SJSA1 (cell line): ENCODE data around the gene POU2F1. TPM values are rescaled to one million over a fixed set of nuclear protein-coding genes. Genes with fewer than 3 reads are reported as not detected.
"Not testable (repeated sequence)": the region's sequence is repeated elsewhere in the genome, so short reads cannot be mapped to it uniquely, and the experiment has no call there.

Source experiments
- DNase-seq, 2 experiments: peaks; one replicate each; pipeline ENCODE4 v3.0.0-alpha.2; 2015 to 2020; ENCODE audit warnings: low spot score in 2 of 2, low read depth in 1 of 2
- H3K27ac ChIP-seq: fragments of 250-450 bp; sonication (Bioruptor Pico); 2 replicates; pipeline ENCODE4 v1.5.1; 2020; ENCODE audit warnings: mild to moderate bottlenecking, moderate library complexity
- H3K27me3 ChIP-seq: fragments of 250-450 bp; sonication (Bioruptor Pico); replicated peaks from 2 replicates; pipeline ENCODE4 v1.5.1; 2020; ENCODE audit warnings: mild to moderate bottlenecking, moderate library complexity
- H3K36me3 ChIP-seq: fragments of 250-450 bp; sonication (Bioruptor Pico); 2 replicates; pipeline ENCODE4 v1.5.1; 2020; ENCODE audit warnings: mild to moderate bottlenecking
- H3K4me1 ChIP-seq: fragments of 250-450 bp; sonication (Bioruptor Pico); replicated peaks from 2 replicates; pipeline ENCODE4 v1.6.1; 2021; ENCODE audit warnings: mild to moderate bottlenecking
- H3K4me3 ChIP-seq: fragments of 250-450 bp; sonication (Bioruptor Pico); 2 replicates; pipeline ENCODE4 v1.5.1; 2020; ENCODE audit warnings: mild to moderate bottlenecking
- H3K9me3 ChIP-seq: fragments of 250-450 bp; sonication (Bioruptor Pico); replicated peaks from 2 replicates; pipeline ENCODE4 v1.5.1; 2020; ENCODE audit warnings: mild to moderate bottlenecking
- total RNA-seq: library from RNA; depleted of rRNA; stranded (reverse); fragments of >200 nt; shearing (Covaris generic); gene quantifications from 2 replicates; pipeline ENCODE4 v1.2.3, GENCODE V29; 2014

The POU2F1 gene
- total RNA-seq, 1 experiment from 2014 or later: 5.0 TPM

GRCh38 chr1:167229719-167230385 is 9.2 kb downstream of the POU2F1 start:
- Histone ChIP-seq H3K27me3 (no peaks in the 10 kb centered on the region), H3K36me3 (no peaks in the 10 kb centered on the region), H3K9me3 (no peaks in the 10 kb centered on the region), H3K4me3 (no peak overlapping the region), H3K4me1 (no peaks in the 10 kb centered on the region), H3K27ac (no peak overlapping the region)
- no peak for DNase-seq

GRCh38 chr1:167230437-167230836 is 9.8 kb downstream of the POU2F1 start:
- no peaks in the 10 kb centered on the region for H3K4me1 ChIP-seq
- H3K27ac ChIP-seq: no peak overlapping the region
- no peaks in the 10 kb centered on the region for H3K27me3 ChIP-seq

GRCh38 chr1:167231873-167232450 is 11.3 kb downstream of the POU2F1 start:
- no peaks in the 10 kb centered on the region for H3K36me3 ChIP-seq
- no peak overlapping the region for H3K4me3 ChIP-seq
- H3K27ac ChIP-seq: no peak overlapping the region
- no peak for DNase-seq
- H3K9me3 ChIP-seq: no peaks in the 10 kb centered on the region
- no peaks in the 10 kb centered on the region for H3K27me3 ChIP-seq
- no peaks in the 10 kb centered on the region for H3K4me1 ChIP-seq

More at GRCh38 chr1:167230437-167230836, 9.8 kb downstream of the POU2F1 start:
- Histone ChIP-seq H3K4me3 (no peak overlapping the region), H3K9me3 (no peaks in the 10 kb centered on the region), H3K36me3 (no peaks in the 10 kb centered on the region)
- DNase-seq: no peak

- no peaks in the 10 kb centered on the region for H3K4me1 ChIP-seq
- H3K9me3 ChIP-seq: no peaks in the 10 kb centered on the region
- DNase-seq: no peak
- H3K27ac ChIP-seq: no peak overlapping the region
- H3K27me3 ChIP-seq: no peaks in the 10 kb centered on the region
- H3K36me3 ChIP-seq: no peaks in the 10 kb centered on the region
- no peak overlapping the region for H3K4me3 ChIP-seq
Observed at GRCh38 chr1:167232801-167233200, 12.1 kb downstream of the POU2F1 start.

- H3K36me3 ChIP-seq: no peaks in the 10 kb centered on the region
- H3K9me3 ChIP-seq: no peaks in the 10 kb centered on the region
- DNase-seq: no peak
- H3K27me3 ChIP-seq: no peaks in the 10 kb centered on the region
- no peak overlapping the region for H3K27ac ChIP-seq
- no peak overlapping the region for H3K4me3 ChIP-seq
- H3K4me1 ChIP-seq: no peaks in the 10 kb centered on the region
Observed at GRCh38 chr1:167233373-167233772, 12.7 kb downstream of the POU2F1 start.

- Histone ChIP-seq H3K27ac (no peak overlapping the region), H3K36me3 (no peaks in the 10 kb centered on the region), H3K9me3 (no peaks in the 10 kb centered on the region), H3K4me1 (no peaks in the 10 kb centered on the region), H3K4me3 (no peak overlapping the region), H3K27me3 (no peaks in the 10 kb centered on the region)
- no peak for DNase-seq
Observed at GRCh38 chr1:167237000-167237399, 16.3 kb downstream of the POU2F1 start.

GRCh38 chr1:167238713-167239112 is 18.0 kb downstream of the POU2F1 start:
- no peaks in the 10 kb centered on the region for H3K27me3 ChIP-seq
- H3K27ac ChIP-seq: no peak overlapping the region
- H3K4me3 ChIP-seq: no peak overlapping the region
- no peak for DNase-seq
- no peaks in the 10 kb centered on the region for H3K4me1 ChIP-seq
- no peaks in the 10 kb centered on the region for H3K9me3 ChIP-seq
- H3K36me3 ChIP-seq: no peaks in the 10 kb centered on the region

- Histone ChIP-seq H3K4me1 (no peaks in the 10 kb centered on the region), H3K27me3 (no peaks in the 10 kb centered on the region), H3K27ac (no peak overlapping the region), H3K4me3 (no peak overlapping the region), H3K9me3 (no peaks in the 10 kb centered on the region), H3K36me3 (no peaks in the 10 kb centered on the region)
- no peak for DNase-seq
Observed at GRCh38 chr1:167239257-167239656, 18.6 kb downstream of the POU2F1 start.

GRCh38 chr1:167244244-167244643 is 23.6 kb downstream of the POU2F1 start:
- no peak for DNase-seq
- Histone ChIP-seq H3K4me1 (no peaks in the 10 kb centered on the region), H3K36me3 (no peaks in the 10 kb centered on the region), H3K27me3 (no peaks in the 10 kb centered on the region), H3K4me3 (no peak overlapping the region), H3K9me3 (no peaks in the 10 kb centered on the region), H3K27ac (no peak overlapping the region)

- H3K9me3 ChIP-seq, H3K36me3 ChIP-seq, H3K4me3 ChIP-seq, H3K27ac ChIP-seq, H3K27me3 ChIP-seq, DNase-seq, H3K4me1 ChIP-seq: not testable (repeated sequence)
Observed at GRCh38 chr1:167245168-167245567, 24.5 kb downstream of the POU2F1 start.

- Histone ChIP-seq H3K4me3 (no peak overlapping the region), H3K4me1 (no peaks in the 10 kb centered on the region), H3K27me3 (no peaks in the 10 kb centered on the region), H3K27ac (no peak overlapping the region), H3K36me3 (no peaks in the 10 kb centered on the region), H3K9me3 (no peaks in the 10 kb centered on the region)
- no peak for DNase-seq
Observed at GRCh38 chr1:167246971-167247370, 26.3 kb downstream of the POU2F1 start.

- H3K27me3 ChIP-seq: no peaks in the 10 kb centered on the region
- DNase-seq: no peak
- H3K4me1 ChIP-seq: no peaks in the 10 kb centered on the region
- no peak overlapping the region for H3K27ac ChIP-seq
- no peak overlapping the region for H3K4me3 ChIP-seq
- H3K9me3 ChIP-seq: no peaks in the 10 kb centered on the region
- H3K36me3 ChIP-seq: no peaks in the 10 kb centered on the region
Observed at GRCh38 chr1:167247754-167248153, 27.1 kb downstream of the POU2F1 start.

- no peaks in the 10 kb centered on the region for H3K27me3 ChIP-seq
- no peaks in the 10 kb centered on the region for H3K4me1 ChIP-seq
- no peak overlapping the region for H3K27ac ChIP-seq
- H3K9me3 ChIP-seq: no peaks in the 10 kb centered on the region
- no peak overlapping the region for H3K4me3 ChIP-seq
- H3K36me3 ChIP-seq: no peaks in the 10 kb centered on the region
- DNase-seq: no peak
Observed at GRCh38 chr1:167248707-167249642, 28.3 kb downstream of the POU2F1 start.

GRCh38 chr1:167249702-167250101 is 29.0 kb downstream of the POU2F1 start:
- Histone ChIP-seq H3K36me3 (no peaks in the 10 kb centered on the region), H3K4me3 (no peak overlapping the region), H3K27ac (no peak overlapping the region), H3K4me1 (no peaks in the 10 kb centered on the region), H3K9me3 (no peaks in the 10 kb centered on the region), H3K27me3 (no peaks in the 10 kb centered on the region)
- DNase-seq: no peak
